H9 (cell line): ENCODE measurements around the gene METTL18. TPM values are rescaled to one million over a fixed set of nuclear protein-coding genes. Genes with fewer than 3 reads are reported as not detected.
A peak's percentile ranks its signal among the peaks of the same experiment; 100 is the strongest.

Experiments
- DNase-seq: peaks from one replicate; pipeline ENCODE4 v3.0.0-alpha.2; 2017
- H2AFZ ChIP-seq: one replicate; pipeline ENCODE4 v1.6.1; 2013; ENCODE audit warnings: mild to moderate bottlenecking, low read length, control low read depth, moderate library complexity
- H2AK5ac ChIP-seq: 2 replicates; pipeline ENCODE4 v1.6.1; 2013; ENCODE audit warnings: low read length, control low read depth, mixed read lengths; ENCODE audit not compliant: insufficient read length
- H2BK120ac ChIP-seq: one replicate; pipeline ENCODE4 v1.6.1; 2013; ENCODE audit warnings: low read depth, mild to moderate bottlenecking, low read length, control low read depth, inconsistent platforms; ENCODE audit not compliant: poor library complexity, severe bottlenecking
- H2BK12ac ChIP-seq: 2 replicates; pipeline ENCODE4 v1.6.1; 2013; ENCODE audit warnings: low read length, control low read depth, mixed read lengths, low read depth; ENCODE audit not compliant: insufficient read length
- H2BK15ac ChIP-seq: 2 replicates; pipeline ENCODE4 v1.6.1; 2013; ENCODE audit warnings: low read depth, low read length, control low read depth
- H2BK20ac ChIP-seq: one replicate; pipeline ENCODE4 v1.6.1; 2013; ENCODE audit warnings: low read depth, mild to moderate bottlenecking, low read length, control low read depth, inconsistent platforms; ENCODE audit not compliant: poor library complexity, severe bottlenecking
- H2BK5ac ChIP-seq: 2 replicates; pipeline ENCODE4 v1.6.1; 2013; ENCODE audit warnings: low read length, control low read depth, mixed read lengths; ENCODE audit not compliant: insufficient read length
- H3K14ac ChIP-seq: 2 replicates; pipeline ENCODE4 v1.6.1; 2013; ENCODE audit warnings: low read length, control low read depth; ENCODE audit not compliant: insufficient read depth
- H3K18ac ChIP-seq: 2 replicates; pipeline ENCODE4 v1.6.1; 2013; ENCODE audit warnings: low read depth, mild to moderate bottlenecking, mixed read lengths, low read length, control low read depth; ENCODE audit not compliant: insufficient read length
- H3K23ac ChIP-seq: 2 replicates; pipeline ENCODE4 v1.6.1; 2013; ENCODE audit warnings: low read length, control low read depth, mixed read lengths, low read depth; ENCODE audit not compliant: insufficient read length
- H3K23me2 ChIP-seq: 2 replicates; pipeline ENCODE4 v1.6.1; 2013; ENCODE audit warnings: low read depth, mild to moderate bottlenecking, mixed read lengths, low read length, control low read depth; ENCODE audit not compliant: insufficient read length, poor library complexity, severe bottlenecking
- H3K27ac ChIP-seq: 2 replicates; pipeline ENCODE4 v1.5.1; 2013; ENCODE audit warnings: low read length, control low read depth, mixed read lengths, low read depth; ENCODE audit not compliant: insufficient read length
- H3K27me3 ChIP-seq: 2 replicates; pipeline ENCODE4 v1.6.1; 2013; ENCODE audit warnings: low read length, control low read depth, inconsistent platforms; ENCODE audit not compliant: insufficient read depth
- H3K4ac ChIP-seq: 2 replicates; pipeline ENCODE4 v1.6.1; 2013; ENCODE audit warnings: low read depth, mild to moderate bottlenecking, control low read depth, inconsistent platforms, low read length, moderate library complexity
- H3K4me1 ChIP-seq: 2 replicates; pipeline ENCODE4 v1.6.1; 2013; ENCODE audit warnings: low read length, control low read depth, inconsistent platforms; ENCODE audit not compliant: insufficient read depth
- H3K4me2 ChIP-seq: 2 replicates; pipeline ENCODE4 v1.6.1; 2013; ENCODE audit warnings: low read length, control low read depth, mixed read lengths; ENCODE audit not compliant: insufficient read length, insufficient read depth
- H3K56ac ChIP-seq: 2 replicates; pipeline ENCODE4 v1.6.1; 2013; ENCODE audit warnings: low read depth, mild to moderate bottlenecking, mixed read lengths, low read length, control low read depth; ENCODE audit not compliant: insufficient read length
- H3K79me1 ChIP-seq: 2 replicates; pipeline ENCODE4 v1.6.1; 2013; ENCODE audit warnings: low read depth, mild to moderate bottlenecking, moderate library complexity, low read length, control low read depth, inconsistent platforms; ENCODE audit not compliant: insufficient read depth, poor library complexity, severe bottlenecking
- H3K79me2 ChIP-seq: 2 replicates; pipeline ENCODE4 v1.6.1; 2013; ENCODE audit warnings: low read length, control low read depth, inconsistent platforms; ENCODE audit not compliant: insufficient read depth
- H3K9ac ChIP-seq: 2 replicates; pipeline ENCODE4 v1.6.1; 2013; ENCODE audit warnings: low read length, control low read depth, mixed read lengths; ENCODE audit not compliant: insufficient read length; ENCODE audit errors: extremely low read depth
- H3K9me3 ChIP-seq: one replicate; pipeline ENCODE4 v1.6.1; 2013; ENCODE audit warnings: low read depth, low read length, inconsistent platforms; ENCODE audit not compliant: control insufficient read depth
- H3T11ph ChIP-seq: one replicate; pipeline ENCODE4 v1.6.1; 2013; ENCODE audit warnings: mild to moderate bottlenecking, low read length, control low read depth, inconsistent platforms
- H4K20me1 ChIP-seq: one replicate; pipeline ENCODE4 v1.6.1; 2013; ENCODE audit not compliant: control insufficient read depth, insufficient read length, insufficient read depth
- H4K5ac ChIP-seq: 2 replicates; pipeline ENCODE4 v1.6.1; 2013; ENCODE audit warnings: low read depth, mild to moderate bottlenecking, mixed read lengths, low read length, control low read depth; ENCODE audit not compliant: insufficient read length
- H4K8ac ChIP-seq: replicated peaks from 2 replicates; pipeline ENCODE4 v1.6.1; 2013; ENCODE audit warnings: low read length, control low read depth, mixed read lengths, low read depth; ENCODE audit not compliant: insufficient read length
- H4K91ac ChIP-seq: 2 replicates; pipeline ENCODE4 v1.6.1; 2013; ENCODE audit warnings: low read depth, mild to moderate bottlenecking, moderate library complexity, mixed read lengths, low read length, control low read depth; ENCODE audit not compliant: insufficient read length
- H3K27ac Mint-ChIP-seq, 3 experiments: 2 replicates in 2 of 3; 3 replicates in 1 of 3; pipeline ENCODE4 v1.8.0; 2020 to 2021; ENCODE audit warnings: mixed read lengths in 3 of 3, mild to moderate bottlenecking in 1 of 3, moderate library complexity in 1 of 3
- H3K27me3 Mint-ChIP-seq: 2 replicates; pipeline ENCODE4 v1.8.0; 2021; ENCODE audit warnings: low read depth, mild to moderate bottlenecking, moderate library complexity, mixed read lengths
- H3K36me3 Mint-ChIP-seq, 3 experiments: 2 replicates in 2 of 3; 3 replicates in 1 of 3; pipeline ENCODE4 v1.8.0; 2020 to 2021; ENCODE audit warnings: low read depth in 3 of 3, mixed read lengths in 3 of 3; ENCODE audit not compliant: insufficient read depth in 1 of 3
- H3K4me1 Mint-ChIP-seq, 2 experiments: 2 replicates each; pipeline ENCODE4 v1.8.0; 2020; ENCODE audit warnings: mixed read lengths in 2 of 2
- H3K4me3 Mint-ChIP-seq, 2 experiments: 2 replicates in 1 of 2; 3 replicates in 1 of 2; pipeline ENCODE4 v1.8.0; 2020 to 2021; ENCODE audit warnings: mild to moderate bottlenecking in 2 of 2, mixed read lengths in 2 of 2, moderate library complexity in 1 of 2
- H3K9me3 Mint-ChIP-seq, 2 experiments: 2 replicates in 1 of 2; 3 replicates in 1 of 2; pipeline ENCODE4 v1.8.0; 2020; ENCODE audit warnings: mild to moderate bottlenecking in 2 of 2, mixed read lengths in 2 of 2, moderate library complexity in 1 of 2
- CTCF ChIP-seq: fragments of 200-600 bp; sonication (generic); conservative IDR thresholded peaks from 3 replicates; pipeline ENCODE4 v1.8.0; 2021; ENCODE audit warnings: antibody characterized with exemption, mild to moderate bottlenecking
- WGBS: extraction: QIAGEN DNeasy Blood & Tissue Kit; methylation state at CpG from one replicate; pipeline ENCODE4 v1.1.7; 2013; ENCODE audit warnings: missing lambda C conversion rate, low lambda C conversion rate, mixed read lengths; ENCODE audit not compliant: insufficient read length; ENCODE audit errors: extremely low coverage; 5-methylcytosine and 5-hydroxymethylcytosine counted together
- total RNA-seq: library from RNA; stranded (reverse); gene quantifications from 2 replicates; pipeline ENCODE4 v1.2.1, GENCODE V29; 2021

METTL18 gene
- total RNA-seq, 1 experiment from 2014 or later, result 8.7 TPM

- Mint-ChIP-seq H3K36me3 (no peaks in the 10 kb centered on the region), H3K9me3 (peaks cover 6 to 8% of the 10 kb centered on the region in 2 experiments; a peak in 3 of 5 replicates), H3K4me3 (no peak overlapping the region), H3K27me3 (0 out of 2 replicates have a peak, but pooled peaks cover 2% of the 10 kb centered on the region), H3K4me1 (no peaks in the 10 kb centered on the region), H3K27ac (no peak overlapping the region)
- H3K9me3 ChIP-seq, result peaks cover under 1% of the 10 kb centered on the region
- H2AFZ ChIP-seq, result no peak overlapping the region
- no peak overlapping the region for H3K4ac ChIP-seq
- no peaks in the 10 kb centered on the region for H4K20me1 ChIP-seq
- no peak overlapping the region for H3T11ph ChIP-seq
- H2BK15ac ChIP-seq, result no peak overlapping the region
- no peak overlapping the region for H4K5ac ChIP-seq
- no peak overlapping the region for H2BK5ac ChIP-seq
- H3K4me1 ChIP-seq, result no peaks in the 10 kb centered on the region
- no peak overlapping the region for H4K91ac ChIP-seq
- no peak overlapping the region for H3K9ac ChIP-seq
- no peaks in the 10 kb centered on the region for H3K23me2 ChIP-seq
- H3K4me2 ChIP-seq, result no peak overlapping the region
- no peak overlapping the region for H2BK20ac ChIP-seq
- no peak overlapping the region for H2BK12ac ChIP-seq
- H3K23ac ChIP-seq, result no peak overlapping the region
- H3K14ac ChIP-seq, result no peak overlapping the region
- H3K79me1 ChIP-seq, result no peaks in the 10 kb centered on the region
- H2AK5ac ChIP-seq, result no peak overlapping the region
- no peaks in the 10 kb centered on the region for H3K27me3 ChIP-seq
- WGBS, result no CpG with 5 or more reads among the region's 4 CpGs
- no peaks in the 10 kb centered on the region for H3K79me2 ChIP-seq
- no peak overlapping the region for H3K27ac ChIP-seq
- no peak overlapping the region for H3K56ac ChIP-seq
- no peak for DNase-seq
- peak; percentile 56 for TF ChIP-seq CTCF
- no peak overlapping the region for H3K18ac ChIP-seq
- H2BK120ac ChIP-seq, result no peak overlapping the region
- no peak overlapping the region for H4K8ac ChIP-seq
These were observed 41.2 kb downstream of the METTL18 start for GRCh38 chr1:169753549-169753948.
